Ammon's horn (tissue), 1 donor: Measurements from ENCODE around the gene YAP1.

ENCODE experiments used
- DNase-seq: peaks from one replicate; pipeline ENCODE4 v3.0.0-alpha.2; 2016; ENCODE audit warnings: low spot score

The YAP1 gene

DNA sequence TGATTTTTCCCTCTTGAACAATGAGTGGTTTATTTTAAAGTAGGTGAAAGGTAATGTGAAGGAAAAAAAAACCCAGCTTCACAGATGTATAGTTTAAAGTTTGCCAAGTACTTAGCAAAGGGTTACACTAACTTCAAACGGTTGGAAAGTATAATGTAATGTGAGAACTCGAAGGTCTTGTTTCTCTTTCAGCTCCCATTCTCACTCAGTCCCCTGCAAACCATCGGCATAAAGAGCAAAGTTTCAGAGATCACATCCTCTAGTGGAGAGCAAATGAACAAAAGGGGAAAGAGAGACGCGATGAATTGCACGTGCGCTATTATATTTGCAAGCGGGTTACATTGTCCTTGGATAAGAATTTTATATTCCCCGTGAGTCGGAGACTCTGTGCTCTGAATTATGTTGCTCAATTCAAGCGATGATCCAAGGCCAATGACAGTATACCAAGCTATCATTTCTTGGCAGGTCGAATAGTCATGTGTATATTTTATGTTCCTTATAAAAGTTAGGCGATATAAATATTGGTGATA lies 169.5 kb downstream of the YAP1 start:
- no peak for DNase-seq

DNA sequence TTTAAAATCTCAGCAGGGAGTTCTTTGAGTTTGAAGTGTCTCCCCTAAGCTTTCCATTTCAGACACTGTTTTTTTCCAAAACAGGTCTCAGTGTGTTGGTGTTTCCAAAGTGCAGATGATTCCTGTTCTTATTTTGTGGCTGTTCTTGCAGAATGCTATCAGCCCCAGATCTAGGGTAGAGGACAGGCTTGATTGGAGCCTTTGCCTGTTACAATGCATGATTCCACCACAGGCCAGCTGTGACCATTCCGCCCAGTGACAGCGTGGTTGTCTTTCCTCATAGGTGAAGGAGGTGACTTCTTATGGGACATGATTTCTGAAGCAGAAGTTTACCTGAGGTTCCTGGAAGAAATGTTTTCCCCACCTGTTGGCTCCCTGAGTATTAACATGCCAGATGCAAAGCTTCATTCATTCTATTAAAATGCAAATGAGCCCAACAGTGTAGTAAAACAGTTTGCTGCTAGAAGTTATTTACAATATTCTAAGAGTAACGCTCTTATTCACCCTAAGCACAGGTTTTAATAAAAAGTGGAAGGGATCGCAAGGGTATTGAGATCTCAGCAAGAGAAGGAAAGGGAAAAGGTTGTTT lies 170.1 kb downstream of the YAP1 start:
- DNase-seq = no peak
